ENCODE measurements around the gene DLGAP1. TPM values are rescaled to one million over a fixed set of nuclear protein-coding genes. Genes with fewer than 3 reads are reported as not detected.

The DLGAP1 gene
- total and polyA plus RNA-seq, 2 of the 13 experiments (the other 11 are each of a cell fraction or from before 2014, with no cell fraction given): 0.01 TPM; not detected in 1

DNA sequence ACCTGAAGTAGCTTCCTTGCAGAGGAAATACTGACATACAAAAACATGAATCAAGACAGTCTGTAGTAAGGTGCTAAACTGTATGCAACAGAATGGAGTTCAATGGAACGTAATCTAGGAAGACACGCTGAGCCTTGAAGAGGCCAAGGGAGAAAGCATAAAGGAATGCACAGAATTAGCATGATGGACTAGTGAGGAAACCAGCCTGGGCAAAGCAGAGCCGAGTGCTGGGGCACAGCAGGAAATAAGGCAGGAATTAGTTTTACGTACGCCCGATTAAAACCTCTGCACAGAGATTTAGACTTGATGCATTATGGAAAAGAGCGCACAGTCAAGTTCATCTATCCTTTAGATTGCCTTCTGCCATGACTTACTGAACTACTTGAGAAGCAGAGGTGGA, 200.3 kb downstream of the DLGAP1 start:
- 54% methylated on average over 7 of the region's 7 CpGs for WGBS (ENCODE audit: low lambda C conversion rate)
- no TSS peak for BruUV-seq (replicated peaks)
- FAIRE-seq (no peak), DNase-seq (ENCODE audit: low spot score) (no peak), ATAC-seq (no peak)
- Histone ChIP-seq H3K27ac (ENCODE audit: extremely low read length, insufficient read depth, low read length) (no peak overlapping the region), H2AFZ (ENCODE audit: low read length) (no peak overlapping the region), H3K9ac (ENCODE audit: insufficient read depth, low read depth, low read length) (no peak overlapping the region), H3K27me3 (ENCODE audit: control insufficient read depth in 1 of 2, insufficient read depth in 2 of 2, low read length in 2 of 2) (no peaks in the 10 kb centered on the region), H3K36me3 (replicated peaks in 1 of 2; ENCODE audit: control insufficient read depth in 1 of 2, insufficient read depth in 2 of 2, low read length in 2 of 2) (no peaks in the 10 kb centered on the region), H3K9me3 (ENCODE audit: low read length) (no peaks in the 10 kb centered on the region), H3K4me3 (replicated peaks in 1 of 3; ENCODE audit: insufficient read depth in 1 of 3, low read depth in 2 of 3, low read length in 3 of 3) (no peak overlapping the region), H3K4me2 (ENCODE audit: low read depth, low read length) (no peak overlapping the region), H3K4me1 (ENCODE audit: insufficient read depth, low read length) (no peaks in the 10 kb centered on the region), H4K20me1 (ENCODE audit: insufficient read depth, low read length) (no peaks in the 10 kb centered on the region), H3K79me2 (ENCODE audit: insufficient read depth, low read length) (no peaks in the 10 kb centered on the region)
- in situ Hi-C loops (cut with HindIII; ENCODE audit: extremely low pct_ligation_motif_present, low pct_unique_long_range_greater_than_20kb): no loop called here
- POLR2A ChIA-PET: no interaction called here
- CTCF ChIA-PET (ENCODE audit: low intra/inter-chr PET ratio, low total read pairs): no interaction called here
- intact Hi-C loops (cut with micrococcal nuclease; ENCODE audit: unreplicated experiment): no loop called here
- TF ChIP-seq SOX6 (IDR thresholded peaks at IDR 0.05) (no peak), SOX6 (CRISPR knock-in tag; IDR thresholded peaks at IDR 0.05) (no peak), MBNL3 (CRISPR knock-in tag; conservative IDR thresholded peaks at IDR 0.05) (no peak), HOXA7 (CRISPR knock-in tag; IDR thresholded peaks at IDR 0.05) (no peak), ELF4 (CRISPR knock-in tag; IDR thresholded peaks at IDR 0.05; ENCODE audit: borderline replicate concordance) (no peak)
- TF ChIP-seq, protein P1, sequence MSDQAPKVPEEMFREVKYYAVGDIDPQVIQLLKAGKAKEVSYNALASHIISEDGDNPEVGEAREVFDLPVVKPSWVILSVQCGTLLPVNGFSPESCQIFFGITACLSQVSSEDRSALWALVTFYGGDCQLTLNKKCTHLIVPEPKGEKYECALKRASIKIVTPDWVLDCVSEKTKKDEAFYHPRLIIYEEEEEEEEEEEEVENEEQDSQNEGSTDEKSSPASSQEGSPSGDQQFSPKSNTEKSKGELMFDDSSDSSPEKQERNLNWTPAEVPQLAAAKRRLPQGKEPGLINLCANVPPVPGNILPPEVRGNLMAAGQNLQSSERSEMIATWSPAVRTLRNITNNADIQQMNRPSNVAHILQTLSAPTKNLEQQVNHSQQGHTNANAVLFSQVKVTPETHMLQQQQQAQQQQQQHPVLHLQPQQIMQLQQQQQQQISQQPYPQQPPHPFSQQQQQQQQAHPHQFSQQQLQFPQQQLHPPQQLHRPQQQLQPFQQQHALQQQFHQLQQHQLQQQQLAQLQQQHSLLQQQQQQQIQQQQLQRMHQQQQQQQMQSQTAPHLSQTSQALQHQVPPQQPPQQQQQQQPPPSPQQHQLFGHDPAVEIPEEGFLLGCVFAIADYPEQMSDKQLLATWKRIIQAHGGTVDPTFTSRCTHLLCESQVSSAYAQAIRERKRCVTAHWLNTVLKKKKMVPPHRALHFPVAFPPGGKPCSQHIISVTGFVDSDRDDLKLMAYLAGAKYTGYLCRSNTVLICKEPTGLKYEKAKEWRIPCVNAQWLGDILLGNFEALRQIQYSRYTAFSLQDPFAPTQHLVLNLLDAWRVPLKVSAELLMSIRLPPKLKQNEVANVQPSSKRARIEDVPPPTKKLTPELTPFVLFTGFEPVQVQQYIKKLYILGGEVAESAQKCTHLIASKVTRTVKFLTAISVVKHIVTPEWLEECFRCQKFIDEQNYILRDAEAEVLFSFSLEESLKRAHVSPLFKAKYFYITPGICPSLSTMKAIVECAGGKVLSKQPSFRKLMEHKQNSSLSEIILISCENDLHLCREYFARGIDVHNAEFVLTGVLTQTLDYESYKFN (CRISPR knock-in tag; conservative IDR thresholded peaks at IDR 0.05): no peak

Data from HepG2 (cell line).